Measurements from ENCODE around the gene TMEM204. TPM values are rescaled to one million over a fixed set of nuclear protein-coding genes. Genes with fewer than 3 reads are reported as not detected.

The TMEM204 gene
- total RNA-seq, 4 donors from 2014 or later, result 21.4 to 141 (median 41.7) TPM

DNA sequence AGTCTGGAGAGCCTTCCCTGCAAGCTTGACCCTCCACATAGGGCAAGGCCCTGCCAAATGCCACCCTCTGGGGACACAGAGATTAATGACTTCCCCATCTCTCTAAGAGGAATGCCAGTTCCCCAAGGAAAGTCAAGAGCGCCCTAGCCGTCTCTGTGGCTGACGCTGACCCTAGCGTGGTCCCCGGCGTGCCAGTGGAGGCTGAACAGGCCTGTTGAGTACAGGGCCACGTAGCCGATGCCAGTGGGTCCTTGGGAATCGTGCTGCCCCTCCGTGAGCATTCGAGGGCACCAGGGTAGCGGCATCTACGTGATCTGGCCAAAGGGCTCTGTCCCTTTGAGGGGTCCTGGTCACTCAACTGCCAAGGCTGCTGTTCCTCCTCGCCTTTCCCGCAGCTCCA is 17.2 kb downstream of the TMEM204 start:
- no peak for DNase-seq (ENCODE audit: low spot score)
- TF ChIP-seq, protein P1, sequence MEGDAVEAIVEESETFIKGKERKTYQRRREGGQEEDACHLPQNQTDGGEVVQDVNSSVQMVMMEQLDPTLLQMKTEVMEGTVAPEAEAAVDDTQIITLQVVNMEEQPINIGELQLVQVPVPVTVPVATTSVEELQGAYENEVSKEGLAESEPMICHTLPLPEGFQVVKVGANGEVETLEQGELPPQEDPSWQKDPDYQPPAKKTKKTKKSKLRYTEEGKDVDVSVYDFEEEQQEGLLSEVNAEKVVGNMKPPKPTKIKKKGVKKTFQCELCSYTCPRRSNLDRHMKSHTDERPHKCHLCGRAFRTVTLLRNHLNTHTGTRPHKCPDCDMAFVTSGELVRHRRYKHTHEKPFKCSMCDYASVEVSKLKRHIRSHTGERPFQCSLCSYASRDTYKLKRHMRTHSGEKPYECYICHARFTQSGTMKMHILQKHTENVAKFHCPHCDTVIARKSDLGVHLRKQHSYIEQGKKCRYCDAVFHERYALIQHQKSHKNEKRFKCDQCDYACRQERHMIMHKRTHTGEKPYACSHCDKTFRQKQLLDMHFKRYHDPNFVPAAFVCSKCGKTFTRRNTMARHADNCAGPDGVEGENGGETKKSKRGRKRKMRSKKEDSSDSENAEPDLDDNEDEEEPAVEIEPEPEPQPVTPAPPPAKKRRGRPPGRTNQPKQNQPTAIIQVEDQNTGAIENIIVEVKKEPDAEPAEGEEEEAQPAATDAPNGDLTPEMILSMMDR (IDR thresholded peaks at IDR 0.05), result no peak
- ATAC-seq (ENCODE audit: low FRiP score), result no peak

DNA sequence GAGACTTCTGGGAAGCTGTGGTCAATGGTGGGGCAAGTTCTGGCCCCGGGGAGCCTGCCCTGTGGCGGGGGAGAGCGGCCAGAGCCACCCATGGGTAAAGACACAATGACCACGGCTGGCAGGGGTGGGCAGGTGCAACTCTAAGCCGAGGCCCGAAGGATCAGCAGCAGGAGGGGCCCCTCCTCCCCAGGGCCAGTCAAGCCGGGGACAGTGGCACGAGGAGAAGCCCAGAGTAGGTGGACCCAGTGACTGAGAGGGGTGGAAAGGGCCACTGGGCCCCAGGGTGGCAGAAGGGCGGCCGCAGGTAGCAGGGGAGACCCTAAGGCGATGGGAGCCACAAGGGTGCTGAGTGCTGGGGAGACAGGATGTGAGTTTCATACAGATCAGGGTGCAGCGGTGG is 17.7 kb downstream of the TMEM204 start:
- no peak for ATAC-seq (ENCODE audit: low FRiP score)
- no peak for DNase-seq (ENCODE audit: low spot score)
- TF ChIP-seq, protein P1 (IDR thresholded peaks at IDR 0.05), result no peak

DNA sequence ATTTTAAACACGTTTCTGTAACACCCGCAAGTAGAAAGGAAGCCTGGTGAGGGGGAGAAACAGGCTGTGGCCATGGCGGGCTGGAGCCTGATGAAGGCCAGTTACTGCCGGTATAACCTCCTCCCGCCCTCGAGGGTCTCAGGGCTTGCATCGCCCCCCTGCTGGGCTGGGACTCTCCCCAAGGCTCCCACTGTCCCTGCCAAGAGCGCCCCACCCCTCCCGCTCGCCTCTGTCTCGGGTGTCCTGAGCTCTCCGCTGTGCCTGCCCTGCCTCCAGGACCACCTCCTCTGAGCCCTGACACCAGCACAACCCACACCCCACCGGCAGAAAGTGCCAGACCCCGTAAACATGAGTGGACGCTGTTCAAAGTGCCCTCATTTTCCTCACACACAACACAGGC is 18.7 kb downstream of the TMEM204 start:
- TF ChIP-seq, protein P1 (IDR thresholded peaks at IDR 0.05), result no peak
- DNase-seq (ENCODE audit: low spot score), result no peak
- ATAC-seq (ENCODE audit: low FRiP score), result no peak

DNA sequence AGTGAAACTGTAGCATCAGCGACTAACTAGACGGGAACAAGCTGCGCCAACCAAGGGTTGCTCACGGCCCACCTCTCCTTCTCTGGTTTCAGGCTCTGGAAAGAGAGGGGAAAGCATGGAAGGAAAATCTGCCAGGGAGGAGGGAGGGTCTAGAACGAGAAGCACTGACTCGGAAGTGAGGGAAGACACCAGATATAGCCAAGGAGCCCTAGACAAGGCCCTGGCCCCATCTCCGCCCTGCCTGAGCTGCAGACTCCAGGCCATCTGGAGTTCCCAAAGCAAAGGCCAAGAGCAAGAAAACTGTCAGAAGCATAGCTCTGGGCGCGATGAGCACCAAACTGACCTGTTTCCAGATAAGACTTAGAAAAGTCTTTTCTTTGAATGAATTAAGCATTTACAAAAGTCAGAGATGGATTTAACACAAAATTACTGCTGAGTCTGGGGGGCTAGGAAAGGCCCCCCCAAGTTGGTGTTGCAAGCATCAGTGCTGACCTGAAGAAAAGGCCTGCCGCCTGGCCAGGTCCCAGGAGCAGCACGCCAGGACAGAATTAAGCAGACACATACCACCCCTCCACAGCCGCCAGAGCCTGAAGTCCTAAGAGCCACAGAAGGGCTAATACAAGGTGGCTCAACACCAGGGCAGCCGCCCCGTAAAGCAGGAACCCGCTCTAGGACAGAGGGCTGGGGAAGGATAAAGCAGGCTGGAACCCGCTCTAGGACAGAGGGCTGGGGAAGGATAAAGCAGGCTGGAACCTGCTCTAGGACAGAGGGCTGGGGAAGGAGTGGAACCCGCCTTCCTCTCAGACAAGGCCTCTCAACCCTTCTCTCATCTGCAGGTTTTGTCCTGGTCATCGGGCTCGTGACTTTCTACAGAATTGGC is 20.7 kb downstream of the TMEM204 start:
- no peak for DNase-seq (ENCODE audit: low spot score)
- TF ChIP-seq, protein P1 (IDR thresholded peaks at IDR 0.05), result no peak
- ATAC-seq (ENCODE audit: low FRiP score), result no peak

DNA sequence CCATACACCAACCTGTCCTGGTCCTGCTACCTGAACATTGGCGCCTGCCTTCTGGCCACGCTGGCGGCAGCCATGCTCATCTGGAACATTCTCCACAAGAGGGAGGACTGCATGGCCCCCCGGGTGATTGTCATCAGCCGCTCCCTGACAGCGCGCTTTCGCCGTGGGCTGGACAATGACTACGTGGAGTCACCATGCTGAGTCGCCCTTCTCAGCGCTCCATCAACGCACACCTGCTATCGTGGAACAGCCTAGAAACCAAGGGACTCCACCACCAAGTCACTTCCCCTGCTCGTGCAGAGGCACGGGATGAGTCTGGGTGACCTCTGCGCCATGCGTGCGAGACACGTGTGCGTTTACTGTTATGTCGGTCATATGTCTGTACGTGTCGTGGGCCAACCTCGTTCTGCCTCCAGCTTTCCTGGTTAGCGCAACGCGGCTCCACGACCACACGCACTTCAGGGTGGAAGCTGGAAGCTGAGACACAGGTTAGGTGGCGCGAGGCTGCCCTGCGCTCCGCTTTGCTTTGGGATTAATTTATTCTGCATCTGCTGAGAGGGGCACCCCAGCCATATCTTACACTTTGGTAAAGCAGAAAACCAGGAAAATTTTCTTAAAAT is 21.5 kb downstream of the TMEM204 start:
- TF ChIP-seq, protein P1 (IDR thresholded peaks at IDR 0.05), result no peak
- no peak for ATAC-seq (ENCODE audit: low FRiP score)
- no peak for DNase-seq (ENCODE audit: low spot score)

DNA sequence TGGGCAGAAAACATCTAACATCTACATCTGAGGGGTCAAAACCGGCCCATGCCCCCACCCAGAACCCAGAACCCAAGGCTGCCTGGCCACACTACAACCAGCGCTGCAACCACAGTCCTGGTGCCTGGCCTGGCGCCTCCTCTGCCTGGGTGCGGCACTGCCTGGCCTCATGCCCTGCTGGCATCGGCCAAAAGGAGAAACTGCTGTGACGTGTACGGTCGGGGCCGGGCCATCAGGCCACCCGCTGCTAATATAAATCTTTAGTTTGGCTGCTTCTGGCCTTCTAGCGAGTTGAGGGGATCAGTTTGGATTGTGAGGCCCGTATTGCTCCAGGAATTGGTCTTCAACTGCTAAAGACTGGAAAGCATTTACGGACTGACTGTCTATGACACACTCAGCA is 22.8 kb downstream of the TMEM204 start:
- no peak for ATAC-seq (ENCODE audit: low FRiP score)
- TF ChIP-seq, protein P1 (IDR thresholded peaks at IDR 0.05), result no peak

More for the DNA sequence above, 22.8 kb downstream of the TMEM204 start:
- no peak for DNase-seq (ENCODE audit: low spot score)
